T-cell (primary cell): ENCODE measurements around the gene HOXA10. TPM values are rescaled to one million over a fixed set of nuclear protein-coding genes. Genes with fewer than 3 reads are reported as not detected.

Experiments
- ATAC-seq, 4 experiments: fragments of 200-7000 bp in 3 of 4; fragments of 150-1000 bp in 1 of 4; cut with Tn5 transposase; replicated peaks in 1 of 4; 1 replicate in 3 of 4; 2 replicates in 1 of 4; pipeline ENCODE4 v1.10.0; 2021; ENCODE audit warnings: moderate library complexity in 3 of 4, mild to moderate bottlenecking in 2 of 4, moderate number of reproducible peaks in 1 of 4
- CTCF ChIA-PET, 2 donors: fragments of 300-600 bp; sonication (Branson Sonifier 250); formaldehyde crosslinking; loops; one replicate each; lab custom pipeline; 2022; ENCODE audit warnings: antibody characterized with exemption in 2 of 2; lab: Charles Lee
- POLR2A ChIA-PET, 2 donors: fragments of 300-600 bp; sonication (Branson Sonifier 250); formaldehyde crosslinking; loops; one replicate each; lab custom pipeline; 2022; ENCODE audit warnings: antibody characterized with exemption in 2 of 2; lab: Charles Lee
- DNase-seq, 35 experiments: peaks; one replicate each; pipeline versions ENCODE4 v3.0.0 to v3.0.0-alpha.2; 2013 to 2023
- H3K27ac ChIP-seq: one replicate; pipeline ENCODE4 v1.5.1; 2013; ENCODE audit warnings: low read length
- H3K27me3 ChIP-seq, 2 experiments: replicated peaks in 1 of 2; 1 replicate in 1 of 2; 2 replicates in 1 of 2; pipeline versions ENCODE4 v1.6.1 to v1.7.0; 2013; ENCODE audit warnings: low read length in 1 of 2, mixed read lengths in 1 of 2; ENCODE audit not compliant: control insufficient read depth in 2 of 2, insufficient read depth in 2 of 2; ENCODE audit errors: extremely low read depth in 1 of 2
- H3K36me3 ChIP-seq, 2 donors: 1 replicate in 1 of 2; 2 replicates in 1 of 2; pipeline versions ENCODE4 v1.6.1 to v1.7.0; 2013; ENCODE audit warnings: low read length in 1 of 2; ENCODE audit not compliant: control insufficient read depth in 2 of 2, insufficient read depth in 1 of 2; ENCODE audit errors: extremely low read depth in 1 of 2
- H3K4me1 ChIP-seq, 2 experiments: 1 replicate in 1 of 2; 2 replicates in 1 of 2; pipeline versions ENCODE4 v1.6.1 to v1.7.0; 2013; ENCODE audit warnings: low read length in 2 of 2, mixed read lengths in 1 of 2; ENCODE audit not compliant: insufficient read depth in 2 of 2, control insufficient read depth in 1 of 2; ENCODE audit errors: extremely low read depth in 1 of 2
- H3K4me3 ChIP-seq, 2 donors: 1 replicate in 1 of 2; 2 replicates in 1 of 2; pipeline versions ENCODE4 v1.5.1 to v1.7.0; 2013; ENCODE audit warnings: mild to moderate bottlenecking in 2 of 2, low read length in 1 of 2, moderate library complexity in 1 of 2; ENCODE audit not compliant: control insufficient read depth in 1 of 2; ENCODE audit errors: extremely low read depth in 1 of 2
- H3K9me3 ChIP-seq: 2 replicates; pipeline ENCODE4 v1.7.0; 2013
- H3K27ac Mint-ChIP-seq, 2 donors: one replicate each; pipeline ENCODE4 v1.8.0; 2020 to 2021; ENCODE audit warnings: mild to moderate bottlenecking in 2 of 2, mixed read lengths in 2 of 2
- H3K27me3 Mint-ChIP-seq, 2 donors: one replicate each; pipeline ENCODE4 v1.8.0; 2021 to 2022; ENCODE audit warnings: mixed read lengths in 2 of 2
- H3K36me3 Mint-ChIP-seq: one replicate; pipeline ENCODE4 v1.8.0; 2021; ENCODE audit warnings: mixed read lengths
- H3K4me1 Mint-ChIP-seq, 3 donors: one replicate each; pipeline ENCODE4 v1.8.0; 2020 to 2022; ENCODE audit warnings: mixed read lengths in 3 of 3, mild to moderate bottlenecking in 1 of 3
- H3K4me3 Mint-ChIP-seq, 3 donors: one replicate each; pipeline ENCODE4 v1.8.0; 2020 to 2022; ENCODE audit warnings: mild to moderate bottlenecking in 3 of 3, mixed read lengths in 3 of 3, moderate library complexity in 3 of 3
- H3K9me3 Mint-ChIP-seq, 3 donors: one replicate each; pipeline ENCODE4 v1.8.0; 2020 to 2022; ENCODE audit warnings: mixed read lengths in 3 of 3
- WGBS: methylation state at CpG from one replicate; pipeline ENCODE4 v1.1.5; 2013; ENCODE audit warnings: missing lambda C conversion rate; ENCODE audit not compliant: insufficient coverage; 5-methylcytosine and 5-hydroxymethylcytosine counted together
- total RNA-seq, 35 experiments: library from RNA in 6 of 35; stranded (reverse) in 6 of 35; fragments of 120-200 nt in 1 of 35; gene quantifications; one replicate each; pipeline versions ENCODE4 v1.2.1 to v1.2.4 and lab custom pipeline; 2013 to 2026

HOXA10 gene
- total RNA-seq, 5 donors from 2014 or later (not counting 1 experiment from before 2014, with no cell fraction given), result 0.36 to 0.75 (median 0.51) TPM; not detected in 2

- Mint-ChIP-seq H3K27me3 (peaks cover 39 to 77% of the 10 kb centered on the region in 2 donors), H3K9me3 (no peaks in the 10 kb centered on the region), H3K4me3 (no peak overlapping the region), H3K27ac (no peak overlapping the region), H3K4me1 (peaks cover 9 to 18% (median 11%) of the 10 kb centered on the region in 3 donors), H3K36me3 (no peaks in the 10 kb centered on the region)
- ChIA-PET POLR2A (interaction anchor here (0.6 to 0.7 kb wide), 2 partner anchors 9 to 878 kb away, joined by 3 to 4 read pairs; no protein-coding TSS in a partner anchor), CTCF (interaction anchor here (0.9 to 1.6 kb wide), 5 partner anchors 10 to 977 kb away, joined by 3 to 4 read pairs (median 3); no protein-coding TSS in a partner anchor)
- H3K27me3 ChIP-seq, result peaks cover 10 to 88% of the 10 kb centered on the region in 2 experiments
- ATAC-seq (no peak), DNase-seq (no peak)
- H3K9me3 ChIP-seq, result no peaks in the 10 kb centered on the region
- no peaks in the 10 kb centered on the region for H3K36me3 ChIP-seq
- WGBS, result no CpG with 5 or more reads among the region's 5 CpGs
- H3K4me3 ChIP-seq, result no peak overlapping the region
- H3K27ac ChIP-seq, result no peak overlapping the region
- peaks cover 8 to 29% of the 10 kb centered on the region in 2 experiments for H3K4me1 ChIP-seq
Observed at GRCh38 chr7:27177795-27178320, 3.7 kb upstream of the HOXA10 start.

- Histone ChIP-seq H3K36me3 (no peaks in the 10 kb centered on the region), H3K27ac (no peak overlapping the region), H3K4me1 (peaks cover 9 to 35% of the 10 kb centered on the region in 2 experiments), H3K27me3 (peaks cover 7 to 88% of the 10 kb centered on the region in 2 experiments), H3K9me3 (no peaks in the 10 kb centered on the region), H3K4me3 (no peak overlapping the region)
- no peak overlapping the region for H3K27ac Mint-ChIP-seq
- ATAC-seq (no peak), DNase-seq (no peak)
- H3K9me3 Mint-ChIP-seq, result no peaks in the 10 kb centered on the region
- H3K36me3 Mint-ChIP-seq, result no peaks in the 10 kb centered on the region
- no peak overlapping the region for H3K4me3 Mint-ChIP-seq
- 87% methylated on average over 16 of the region's 22 CpGs for WGBS
- ChIA-PET CTCF (interaction anchor here (0.9 to 1.6 kb wide), 5 partner anchors 11 to 978 kb away, joined by 3 to 4 read pairs (median 3); no protein-coding TSS in a partner anchor), POLR2A (interaction anchor here in 1 of 2 donors (0.6 kb wide), 1 partner anchor 878 kb away, joined by 4 read pairs; no protein-coding TSS in a partner anchor)
- H3K27me3 Mint-ChIP-seq, result peaks cover 38 to 76% of the 10 kb centered on the region in 2 donors
- peaks cover 13 to 19% (median 16%) of the 10 kb centered on the region in 3 donors for H3K4me1 Mint-ChIP-seq
Observed at GRCh38 chr7:27176962-27177794, 3.1 kb upstream of the HOXA10 start.

GRCh38 chr7:27176524-27176845, 2.4 kb upstream of the HOXA10 start:
- ATAC-seq (no peak), DNase-seq (peak in 1 of 35 experiments; percentile 18)
- no peaks in the 10 kb centered on the region for H3K36me3 ChIP-seq
- ChIA-PET CTCF (interaction anchor here (0.6 to 1.6 kb wide), 5 partner anchors 12 to 916 kb away, joined by 3 to 7 read pairs (median 4); no protein-coding TSS in a partner anchor), POLR2A (interaction anchor here in 1 of 2 donors (0.6 kb wide), 1 partner anchor 46 kb away, joined by 3 read pairs; the partner anchor contains the start of gene HOXA4)
- no peak overlapping the region for H3K4me3 Mint-ChIP-seq
- peaks cover 11 to 42% of the 10 kb centered on the region in 2 experiments for H3K4me1 ChIP-seq
- no peak overlapping the region for H3K27ac ChIP-seq
- no peak overlapping the region for H3K4me3 ChIP-seq
- no peak overlapping the region for H3K27ac Mint-ChIP-seq
- no peaks in the 10 kb centered on the region for H3K9me3 Mint-ChIP-seq
- peaks cover 20 to 25% (median 22%) of the 10 kb centered on the region in 3 donors for H3K4me1 Mint-ChIP-seq
- peaks cover 45 to 79% of the 10 kb centered on the region in 2 donors for H3K27me3 Mint-ChIP-seq
- H3K27me3 ChIP-seq, result peaks cover 3 to 89% of the 10 kb centered on the region in 2 experiments
- no peaks in the 10 kb centered on the region for H3K9me3 ChIP-seq
- no peaks in the 10 kb centered on the region for H3K36me3 Mint-ChIP-seq
- no CpG with 5 or more reads among the region's 3 CpGs for WGBS

- WGBS, result 94% methylated on average over 36 of the region's 40 CpGs
- Mint-ChIP-seq H3K4me3 (no peak overlapping the region), H3K36me3 (no peaks in the 10 kb centered on the region), H3K9me3 (no peaks in the 10 kb centered on the region), H3K27ac (no peak overlapping the region), H3K4me1 (peaks cover 22 to 30% (median 25%) of the 10 kb centered on the region in 3 donors), H3K27me3 (peaks cover 50 to 80% of the 10 kb centered on the region in 2 donors)
- Histone ChIP-seq H3K4me3 (no peak overlapping the region), H3K27ac (no peak overlapping the region), H3K4me1 (peaks cover 11 to 46% of the 10 kb centered on the region in 2 experiments), H3K27me3 (peaks cover 6 to 89% of the 10 kb centered on the region in 2 experiments), H3K36me3 (no peaks in the 10 kb centered on the region), H3K9me3 (no peaks in the 10 kb centered on the region)
- DNase-seq (peak in 2 of 35 experiments; percentile 5 to 22), ATAC-seq (no peak)
- ChIA-PET CTCF (interaction anchor here (0.6 to 1.6 kb wide), 5 partner anchors 17 to 916 kb away, joined by 3 to 7 read pairs (median 4); no protein-coding TSS in a partner anchor), POLR2A (interaction anchor here in 1 of 2 donors (0.6 kb wide), 1 partner anchor 46 kb away, joined by 3 read pairs; the partner anchor contains the start of gene HOXA4)
Observed at GRCh38 chr7:27175626-27176523, 1.8 kb upstream of the HOXA10 start.

- WGBS, result 93% methylated on average over 6 of the region's 12 CpGs
- Histone ChIP-seq H3K4me1 (peaks cover 11 to 45% of the 10 kb centered on the region in 2 experiments), H3K9me3 (no peaks in the 10 kb centered on the region), H3K27ac (no peak overlapping the region), H3K27me3 (peaks cover 6 to 85% of the 10 kb centered on the region in 2 experiments), H3K4me3 (no peak overlapping the region), H3K36me3 (no peaks in the 10 kb centered on the region)
- Mint-ChIP-seq H3K4me3 (peak overlapping the region in 2 of 3 donors; percentile 51 to 73), H3K36me3 (no peaks in the 10 kb centered on the region), H3K4me1 (peaks cover 22 to 32% (median 30%) of the 10 kb centered on the region in 3 donors), H3K9me3 (no peaks in the 10 kb centered on the region), H3K27me3 (peaks cover 53 to 81% of the 10 kb centered on the region in 2 donors), H3K27ac (peak overlapping the region in 1 of 2 donors; percentile 59)
- ATAC-seq (no peak), DNase-seq (peak in 2 of 35 experiments; percentile 5 to 20)
- CTCF ChIA-PET, result interaction anchor here (0.6 to 1.6 kb wide), 3 partner anchors 16 to 21 kb away, joined by 3 to 7 read pairs (median 5); no protein-coding TSS in a partner anchor
- POLR2A ChIA-PET, result no interaction called here
Observed at GRCh38 chr7:27174874-27175625, 930 bp upstream of the HOXA10 start.
